GM19372 (cell line): ENCODE measurements around the gene TMEM183A.

Experiments
- ATAC-seq: cut with Tn5 transposase; IDR thresholded peaks from one replicate; pipeline ENCODE4 v1.9.1; 2021; ENCODE audit warnings: mild to moderate bottlenecking, low read depth, moderate library complexity; ENCODE audit not compliant: unreplicated experiment

The TMEM183A gene

GRCh38 chr1:203044546-203045250 is 37.5 kb downstream of the TMEM183A start:
- ATAC-seq: no peak

GRCh38 chr1:203045336-203045735 is 38.2 kb downstream of the TMEM183A start:
- no peak for ATAC-seq

GRCh38 chr1:203045821-203046594 is 38.8 kb downstream of the TMEM183A start:
- no peak for ATAC-seq

- no peak for ATAC-seq
Observed at GRCh38 chr1:203046984-203047630, 39.9 kb downstream of the TMEM183A start.

GRCh38 chr1:203048086-203048485 is 40.9 kb downstream of the TMEM183A start:
- no peak for ATAC-seq

GRCh38 chr1:203048555-203049051 is 41.4 kb downstream of the TMEM183A start:
- ATAC-seq: no peak

DNA sequence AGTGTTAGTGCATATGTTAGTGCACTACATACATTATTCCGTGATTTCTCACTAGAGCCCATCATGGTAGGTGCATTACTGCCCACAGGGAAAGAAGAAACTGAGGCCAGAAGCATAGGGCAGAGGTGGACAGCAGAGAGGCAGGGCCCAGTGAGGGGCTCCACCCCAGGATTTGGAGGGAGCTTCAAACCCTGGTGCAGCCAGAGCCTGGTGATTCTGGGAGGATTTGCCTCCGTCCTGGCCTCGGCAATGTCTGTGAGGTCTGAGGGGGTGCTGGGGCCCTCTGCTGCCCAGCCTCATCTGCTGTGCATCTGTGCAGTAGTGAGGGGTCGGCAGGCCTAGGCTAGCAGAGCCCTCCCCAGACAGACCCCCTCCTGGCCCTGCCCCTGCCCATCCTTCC is 41.9 kb downstream of the TMEM183A start:
- ATAC-seq: no peak

- ATAC-seq: no peak
Observed at GRCh38 chr1:203049576-203050180, 42.5 kb downstream of the TMEM183A start.

DNA sequence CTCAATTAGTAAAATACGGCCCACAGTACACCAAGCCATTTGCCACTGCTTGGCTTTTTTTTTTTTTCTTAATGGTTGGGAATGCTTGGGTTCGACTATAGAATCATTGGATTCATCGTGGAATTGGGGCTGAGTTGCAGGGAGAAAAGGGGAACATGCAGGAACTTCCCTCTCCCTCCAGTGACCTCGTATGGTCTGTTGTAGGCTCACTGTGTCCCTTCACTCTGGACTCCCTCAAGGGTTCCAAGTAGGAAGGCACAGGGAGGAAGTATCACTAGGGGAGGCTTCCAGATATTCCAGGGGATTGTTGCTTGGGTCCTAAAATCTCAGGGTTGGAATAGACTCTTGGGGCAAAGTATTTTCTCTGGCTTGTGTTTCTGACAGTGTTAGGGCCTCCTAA is 43.7 kb downstream of the TMEM183A start:
- no peak for ATAC-seq

DNA sequence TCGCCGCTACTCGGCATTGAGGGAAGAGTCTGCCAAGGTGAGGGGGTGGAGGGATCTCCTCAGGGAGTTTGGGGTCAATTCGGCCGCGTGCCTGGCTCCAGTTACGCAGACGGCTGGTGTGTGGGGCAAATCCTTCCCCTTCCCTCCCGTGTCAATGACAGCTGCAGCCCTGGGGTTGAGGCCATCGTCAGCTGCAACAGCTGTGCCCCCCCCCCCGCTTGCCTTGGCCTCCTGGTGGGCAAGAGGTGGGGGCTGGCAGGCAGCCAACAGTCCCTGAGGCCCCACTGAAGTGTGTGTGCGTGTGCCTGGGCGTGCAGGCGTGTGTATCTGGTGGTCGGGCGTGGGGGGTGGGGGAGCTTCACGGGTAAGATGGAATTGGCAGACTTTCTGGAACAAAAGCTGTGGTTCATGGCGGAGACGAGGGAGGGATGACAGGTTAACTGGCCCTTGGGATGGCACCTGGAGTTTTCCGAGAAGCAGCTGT is 44.7 kb downstream of the TMEM183A start:
- ATAC-seq: no peak

GRCh38 chr1:203052601-203053000 is 45.4 kb downstream of the TMEM183A start:
- no peak for ATAC-seq

DNA sequence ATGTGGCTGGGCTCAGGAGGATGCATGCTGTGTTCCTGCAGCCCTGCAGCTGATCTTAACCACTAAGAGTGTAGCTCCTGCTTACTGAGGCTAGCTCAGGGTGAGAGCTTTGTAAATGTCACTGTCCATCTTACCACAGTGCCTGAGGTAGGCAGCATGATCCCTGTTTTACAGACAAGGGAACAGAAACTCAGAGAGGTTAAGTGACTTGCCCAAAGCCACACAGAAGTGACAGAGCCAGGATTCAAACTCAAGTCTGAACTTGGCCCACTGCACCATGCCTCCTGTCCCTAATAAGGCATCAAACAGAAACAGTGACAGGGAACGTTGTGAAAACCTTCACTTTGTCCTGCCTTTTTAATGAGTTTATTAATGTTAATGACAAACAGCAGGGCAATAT is 47.0 kb downstream of the TMEM183A start:
- no peak for ATAC-seq

DNA sequence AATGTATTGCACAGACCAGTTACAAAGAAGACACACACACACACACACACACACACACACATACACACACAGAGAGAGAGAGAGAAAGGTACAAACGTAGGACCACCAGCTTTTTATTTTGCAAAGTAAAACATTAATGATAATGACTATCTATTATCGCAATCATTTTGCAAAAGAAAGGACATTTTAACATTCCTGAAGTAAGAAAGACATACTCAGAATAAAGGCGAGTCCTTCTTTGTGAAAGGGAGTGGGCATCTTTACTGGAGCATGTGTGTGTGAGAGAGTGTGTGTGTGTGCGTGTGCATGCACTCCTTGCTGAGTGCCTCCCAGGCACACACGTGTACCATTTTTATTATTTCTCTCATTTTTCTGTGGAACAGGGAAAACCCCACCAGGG is 47.5 kb downstream of the TMEM183A start:
- ATAC-seq: no peak

GRCh38 chr1:203055161-203055799 is 48.1 kb downstream of the TMEM183A start:
- ATAC-seq: no peak

- no peak for ATAC-seq
Observed at GRCh38 chr1:203056012-203056411, 48.8 kb downstream of the TMEM183A start.

DNA sequence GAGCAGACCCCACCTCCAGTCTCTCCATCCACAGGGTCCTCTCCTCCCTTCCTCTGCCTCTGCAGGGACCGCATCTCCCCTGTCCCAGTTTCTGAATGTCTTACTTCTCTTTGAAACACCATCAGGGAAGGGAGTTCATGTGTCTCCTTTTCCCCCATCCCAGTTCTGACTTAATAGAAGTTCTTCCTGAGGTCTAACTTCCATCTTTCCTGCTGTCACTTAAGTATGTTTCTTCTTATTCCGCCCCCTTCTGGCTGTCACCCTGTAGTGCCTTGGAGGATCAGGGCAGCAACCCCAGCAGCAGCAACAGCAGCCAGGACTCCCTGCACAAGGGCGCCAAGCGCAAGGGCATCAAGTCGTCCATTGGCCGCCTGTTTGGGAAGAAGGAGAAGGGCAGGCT is 49.3 kb downstream of the TMEM183A start:
- no peak for ATAC-seq

GRCh38 chr1:203057911-203058675 is 50.9 kb downstream of the TMEM183A start:
- ATAC-seq: no peak

- ATAC-seq: no peak
Observed at GRCh38 chr1:203058676-203058935, 51.4 kb downstream of the TMEM183A start.

GRCh38 chr1:203059485-203059884 is 52.3 kb downstream of the TMEM183A start:
- ATAC-seq: no peak

- no peak for ATAC-seq
Observed at GRCh38 chr1:203060115-203060514, 52.9 kb downstream of the TMEM183A start.
